Vagina (tissue), 2 donors: ENCODE results near the gene CAMK2B.

ENCODE experiments used
- POLR2A ChIP-seq, 2 donors: fragments of 450-650 bp; IDR thresholded peaks; one replicate each; pipeline ENCODE4 v1.6.1; 2017; ENCODE audit warnings: antibody characterized with exemption in 2 of 2, mild to moderate bottlenecking in 2 of 2, moderate library complexity in 2 of 2
- TF ChIP-seq, protein P1 (sequence below), 3 experiments: fragments of 450-650 bp in 2 of 3; fragments of 200-600 bp in 1 of 3; sonication (generic) in 1 of 3; IDR thresholded peaks; one replicate each; pipeline ENCODE4 v1.5.1; 2017 to 2019; ENCODE audit warnings: antibody characterized with exemption in 3 of 3, mild to moderate bottlenecking in 2 of 3, moderate library complexity in 2 of 3

DNA sequence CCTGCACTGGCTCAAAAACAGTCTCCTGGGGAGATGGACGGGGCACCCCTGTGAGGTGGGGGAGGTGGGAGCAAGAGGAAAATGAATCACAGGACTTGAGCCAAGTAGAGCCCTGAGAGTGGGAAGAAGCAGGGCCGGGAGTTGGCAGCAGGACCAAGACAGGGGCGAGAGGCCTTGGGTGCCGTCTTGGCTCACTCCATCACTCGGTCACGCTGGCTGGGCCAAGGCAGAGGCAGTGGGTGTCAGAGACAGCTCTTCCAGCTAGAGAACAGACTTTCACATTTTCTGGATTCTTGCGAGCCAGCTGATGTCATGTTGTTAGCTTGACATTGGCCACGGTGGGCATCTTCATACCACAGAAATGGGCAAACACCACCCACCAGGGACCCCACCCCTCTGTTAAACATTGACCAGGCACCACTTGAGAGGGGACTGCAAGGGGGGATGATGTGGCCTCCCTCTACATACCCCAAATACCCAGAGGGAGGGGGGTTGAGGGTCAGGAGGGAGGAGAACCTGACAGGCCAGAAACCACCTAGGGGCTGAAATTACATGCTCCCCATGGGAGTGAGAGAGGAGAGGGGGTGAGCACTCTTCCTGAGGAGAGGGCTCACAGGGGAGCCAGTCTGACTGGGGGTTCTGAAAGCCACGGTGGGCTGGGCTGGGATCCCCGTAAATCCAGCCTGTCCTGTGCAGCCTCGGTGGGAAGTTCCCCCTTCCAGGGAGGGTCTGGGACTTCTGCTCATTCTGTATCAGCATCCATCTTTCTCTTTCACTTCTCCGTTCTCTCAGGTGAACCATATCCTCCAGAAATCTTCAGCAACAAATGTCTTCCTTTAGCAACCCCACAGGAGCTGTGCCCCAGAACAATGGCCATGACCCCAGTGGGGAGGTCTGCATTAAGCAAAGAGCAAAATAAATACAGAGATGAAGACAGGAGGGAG lies 19.6 kb downstream of the CAMK2B start:
- no peak for TF ChIP-seq POLR2A (IDR thresholded peaks at IDR 0.05)
- TF ChIP-seq, protein P1, sequence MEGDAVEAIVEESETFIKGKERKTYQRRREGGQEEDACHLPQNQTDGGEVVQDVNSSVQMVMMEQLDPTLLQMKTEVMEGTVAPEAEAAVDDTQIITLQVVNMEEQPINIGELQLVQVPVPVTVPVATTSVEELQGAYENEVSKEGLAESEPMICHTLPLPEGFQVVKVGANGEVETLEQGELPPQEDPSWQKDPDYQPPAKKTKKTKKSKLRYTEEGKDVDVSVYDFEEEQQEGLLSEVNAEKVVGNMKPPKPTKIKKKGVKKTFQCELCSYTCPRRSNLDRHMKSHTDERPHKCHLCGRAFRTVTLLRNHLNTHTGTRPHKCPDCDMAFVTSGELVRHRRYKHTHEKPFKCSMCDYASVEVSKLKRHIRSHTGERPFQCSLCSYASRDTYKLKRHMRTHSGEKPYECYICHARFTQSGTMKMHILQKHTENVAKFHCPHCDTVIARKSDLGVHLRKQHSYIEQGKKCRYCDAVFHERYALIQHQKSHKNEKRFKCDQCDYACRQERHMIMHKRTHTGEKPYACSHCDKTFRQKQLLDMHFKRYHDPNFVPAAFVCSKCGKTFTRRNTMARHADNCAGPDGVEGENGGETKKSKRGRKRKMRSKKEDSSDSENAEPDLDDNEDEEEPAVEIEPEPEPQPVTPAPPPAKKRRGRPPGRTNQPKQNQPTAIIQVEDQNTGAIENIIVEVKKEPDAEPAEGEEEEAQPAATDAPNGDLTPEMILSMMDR (IDR thresholded peaks at IDR 0.05), result no peak
